Activated CD8-positive, alpha-beta memory T cell treated with anti-CD3 and anti-CD28 coated beads for 1 hour (primary cell): Measurements from ENCODE around the gene ANKRD2.

ENCODE experiments used
- DNase-seq, 2 donors: peaks; one replicate each; pipeline ENCODE4 v3.0.0-alpha.2; 2020; ENCODE audit warnings: low read depth in 1 of 2; ENCODE audit errors: extremely low read depth in 1 of 2

ANKRD2 gene

GRCh38 chr10:97632949-97633884 is 60.6 kb downstream of the ANKRD2 start, which contains the start of gene MORN4:
Gene MORN4 (minus strand): TSS chr10:97633500. CDS start chr10:97619653, 13,847 bp downstream.
- DNase-seq: peak; percentile 79 to 81
